Amygdala (tissue), 56 donors: ENCODE results near the gene STING1.
A peak's percentile ranks its signal among the peaks of the same experiment; 100 is the strongest.
"Not testable (repeated sequence)": the region's sequence is repeated elsewhere in the genome, so short reads cannot be mapped to it uniquely, and the experiment has no call there.

Experiments
- DNase-seq, 56 donors: peaks; one replicate each; lab custom pipeline; 2025; lab: John Stamatoyannopoulos, UW

STING1 gene

GRCh38 chr5:139482050-139482889, at the start of gene STING1:
Gene STING1 (minus strand): TSS chr5:139482758. CDS start chr5:139481704, 1,054 bp downstream.
- peak in 20 of 56 donors; percentile 7 to 59 (median 25) for DNase-seq

GRCh38 chr5:139531772-139532169, 49.2 kb upstream of the STING1 start:
- no peak for DNase-seq

GRCh38 chr5:139530079-139530478, 47.5 kb upstream of the STING1 start:
- DNase-seq, result not testable (repeated sequence)

- DNase-seq, result not testable (repeated sequence)
Observed at GRCh38 chr5:139528695-139529094, 46.1 kb upstream of the STING1 start.

GRCh38 chr5:139527896-139528467, 45.4 kb upstream of the STING1 start:
- not testable (repeated sequence) for DNase-seq

- not testable (repeated sequence) for DNase-seq
Observed at GRCh38 chr5:139527090-139527470, 44.5 kb upstream of the STING1 start.

- DNase-seq, result not testable (repeated sequence)
Observed at GRCh38 chr5:139526309-139527089, 43.9 kb upstream of the STING1 start.

- not testable (repeated sequence) for DNase-seq
Observed at GRCh38 chr5:139525586-139526308, 43.2 kb upstream of the STING1 start.

GRCh38 chr5:139524940-139525585, 42.5 kb upstream of the STING1 start:
- no peak for DNase-seq

- DNase-seq, result no peak
Observed at GRCh38 chr5:139524446-139524845, 41.9 kb upstream of the STING1 start.

- DNase-seq, result no peak
Observed at GRCh38 chr5:139523635-139524445, 41.3 kb upstream of the STING1 start.

GRCh38 chr5:139517683-139518564, 35.4 kb upstream of the STING1 start:
- DNase-seq, result peak in 55 of 56 donors; percentile 37 to 95 (median 81)

- no peak for DNase-seq
Observed at GRCh38 chr5:139514486-139514856, 31.9 kb upstream of the STING1 start.

GRCh38 chr5:139513852-139514485, 31.4 kb upstream of the STING1 start:
- peak in 5 of 56 donors; percentile 9 to 56 (median 41) for DNase-seq

GRCh38 chr5:139513434-139513833, 30.9 kb upstream of the STING1 start:
- DNase-seq, result peak in 46 of 56 donors; percentile 3 to 83 (median 40)

GRCh38 chr5:139512786-139513390, 30.3 kb upstream of the STING1 start:
- no peak for DNase-seq

GRCh38 chr5:139504722-139505121, 22.2 kb upstream of the STING1 start:
- not testable (repeated sequence) for DNase-seq
